ENCODE data around the gene LMBRD1. TPM values are rescaled to one million over a fixed set of nuclear protein-coding genes. Genes with fewer than 3 reads are reported as not detected.
"Not testable (repeated sequence)": the region's sequence is repeated elsewhere in the genome, so short reads cannot be mapped to it uniquely, and the experiment has no call there.

Gene LMBRD1
- total RNA-seq: 10 to 100 TPM; 10.7 to 12.7 TPM

DNA sequence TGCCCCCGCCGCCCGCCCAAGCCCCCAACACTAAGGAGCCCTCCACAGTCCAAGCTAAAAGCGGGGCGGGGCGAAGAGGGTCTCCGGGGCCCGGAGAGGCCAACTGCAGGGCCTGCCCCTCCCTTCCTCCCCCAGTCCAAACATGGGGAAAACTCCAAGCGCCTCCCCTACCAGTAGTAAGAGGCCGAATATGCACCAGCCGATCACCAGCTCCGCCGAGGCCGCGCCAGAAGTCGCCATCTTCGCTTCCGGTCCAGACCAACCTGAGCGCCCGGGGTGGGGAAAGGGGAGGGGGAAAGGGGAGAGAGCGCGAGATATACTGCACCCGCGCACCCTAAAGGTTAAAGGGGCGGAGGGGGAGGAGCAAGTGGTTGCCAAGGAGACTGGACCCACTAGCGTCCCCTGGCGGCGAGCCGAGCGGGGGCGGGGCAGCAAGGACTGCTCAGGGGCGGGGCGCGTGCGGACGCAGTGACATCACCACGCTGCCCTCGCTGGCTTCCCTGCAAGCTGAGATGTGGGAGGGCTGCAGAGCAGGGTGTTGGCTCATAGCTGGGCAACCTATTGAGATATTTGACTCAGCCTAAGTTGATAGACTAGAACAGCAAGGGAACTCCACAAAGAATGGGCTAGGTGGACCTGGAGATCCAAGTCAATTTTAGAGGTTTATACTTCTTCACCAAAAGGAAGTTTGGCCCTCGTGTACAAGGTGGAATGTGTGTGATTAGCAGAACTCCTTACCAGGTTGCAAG is at the start of gene LMBRD1:
TSS of gene LMBRD1 (minus strand) at position 369 of the 749 bp plus-strand sequence. CDS start at position 240, 129 bp downstream.
- intact Hi-C loops (cut with micrococcal nuclease): loop anchor here (1.0 to 5.0 kb wide), 9 partner anchors 14 to 870 kb away; partner anchors contain the start of genes FAM135A, SDHAF4 and SMAP1
- Mint-ChIP-seq H3K27ac (peak within 1 kb of the TSS; percentile 96), H3K36me3 (ENCODE audit: low read depth) (no peaks in the 10 kb centered on the region), H3K4me3 (peak within 1 kb of the TSS; percentile 93), H3K9me3 (no peaks in the 10 kb centered on the region), H3K27me3 (ENCODE audit: low read depth) (no peaks in the 10 kb centered on the region), H3K4me1 (ENCODE audit: low read depth) (peaks cover 42% of the 10 kb centered on the region)
- CTCF ChIA-PET: interaction anchor here (0.8 to 3.0 kb wide), 14 partner anchors 11 to 70 kb away, joined by 3 to 19 read pairs (median 4); no protein-coding TSS in a partner anchor
- peak; percentile 99 for DNase-seq

DNA sequence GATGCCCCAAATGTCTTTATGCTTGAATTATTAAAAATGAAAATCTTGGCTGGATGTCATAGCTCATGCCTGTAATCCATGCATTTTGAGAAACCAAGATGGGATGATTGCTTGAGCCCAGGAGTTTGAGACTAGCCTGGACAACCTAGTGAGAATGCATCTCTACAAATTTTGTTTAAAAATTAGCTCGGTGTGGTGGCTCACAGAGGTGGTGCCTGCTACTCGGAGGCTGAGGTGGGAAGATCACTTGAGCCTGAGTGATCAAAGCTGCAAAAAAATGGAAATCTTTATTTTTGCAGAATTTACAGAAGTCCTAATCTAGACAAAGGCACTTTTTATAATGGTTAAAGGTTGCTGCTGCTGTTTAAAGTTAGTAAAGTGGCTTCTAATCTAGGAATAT is 49.5 kb upstream of the LMBRD1 start:
- no peaks in the 10 kb centered on the region for H3K9me3 Mint-ChIP-seq
- H3K4me1 Mint-ChIP-seq (ENCODE audit: low read depth): no peaks in the 10 kb centered on the region
- CTCF ChIA-PET: no interaction called here
- H3K4me3 Mint-ChIP-seq: no peak overlapping the region
- H3K27ac Mint-ChIP-seq: no peak overlapping the region
- DNase-seq: no peak
- no peaks in the 10 kb centered on the region for H3K36me3 Mint-ChIP-seq (ENCODE audit: low read depth)
- intact Hi-C loops (cut with micrococcal nuclease): no loop called here
- H3K27me3 Mint-ChIP-seq (ENCODE audit: low read depth): peaks cover 3% of the 10 kb centered on the region

DNA sequence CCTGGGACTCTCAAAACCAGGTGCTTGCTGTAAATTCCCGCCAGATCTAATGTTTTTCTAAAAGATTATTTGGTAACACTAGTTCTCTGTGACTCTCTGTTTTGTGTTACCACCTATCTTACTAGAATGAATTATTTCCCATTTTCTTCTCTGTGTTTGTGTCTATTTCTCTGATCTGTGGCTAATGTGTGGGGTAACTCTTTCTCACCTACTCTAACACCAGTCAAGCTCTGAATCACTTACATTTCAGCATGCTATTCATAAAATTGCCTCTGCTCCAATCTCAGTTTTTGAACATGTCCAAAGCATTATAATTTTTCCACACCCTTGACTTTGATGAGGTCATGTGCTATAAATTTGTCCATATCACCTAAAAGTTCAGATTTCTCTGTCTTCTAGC is 46.4 kb upstream of the LMBRD1 start:
- Mint-ChIP-seq H3K9me3 (no peaks in the 10 kb centered on the region), H3K27me3 (ENCODE audit: low read depth) (peaks cover 6% of the 10 kb centered on the region), H3K4me3 (no peak overlapping the region), H3K4me1 (ENCODE audit: low read depth) (no peaks in the 10 kb centered on the region), H3K27ac (no peak overlapping the region), H3K36me3 (ENCODE audit: low read depth) (no peaks in the 10 kb centered on the region)
- intact Hi-C loops (cut with micrococcal nuclease): no loop called here
- no peak for DNase-seq
- CTCF ChIA-PET: interaction anchor here (0.8 kb wide), 1 partner anchor 74 kb away, joined by 3 read pairs; no protein-coding TSS in a partner anchor

DNA sequence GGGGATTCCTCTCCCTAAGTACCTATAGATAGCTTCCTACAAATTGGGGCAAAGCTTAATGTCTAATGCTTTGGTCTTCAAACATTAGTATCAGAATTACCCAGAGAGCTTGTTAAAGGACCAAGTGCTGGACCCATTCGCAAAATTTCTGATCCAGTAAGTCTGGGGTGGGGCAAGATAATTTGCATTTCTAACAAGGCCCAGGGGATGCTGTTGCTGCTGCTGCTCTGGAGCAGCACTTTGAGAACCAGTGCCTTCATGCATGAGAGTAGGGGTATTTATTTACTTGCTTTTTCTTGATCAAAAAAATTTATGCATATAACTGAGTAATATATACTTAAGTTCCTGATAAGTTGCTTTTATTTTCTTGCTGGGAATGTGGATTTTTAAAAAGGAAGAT is 45.1 kb upstream of the LMBRD1 start:
- no peak overlapping the region for H3K4me3 Mint-ChIP-seq
- no peak overlapping the region for H3K27ac Mint-ChIP-seq
- no peaks in the 10 kb centered on the region for H3K4me1 Mint-ChIP-seq (ENCODE audit: low read depth)
- DNase-seq: no peak
- intact Hi-C loops (cut with micrococcal nuclease): no loop called here
- CTCF ChIA-PET: interaction anchor here (1.7 kb wide), 1 partner anchor 45 kb away, joined by 4 read pairs; no protein-coding TSS in a partner anchor
- no peaks in the 10 kb centered on the region for H3K36me3 Mint-ChIP-seq (ENCODE audit: low read depth)
- peaks cover 6% of the 10 kb centered on the region for H3K27me3 Mint-ChIP-seq (ENCODE audit: low read depth)
- no peaks in the 10 kb centered on the region for H3K9me3 Mint-ChIP-seq

DNA sequence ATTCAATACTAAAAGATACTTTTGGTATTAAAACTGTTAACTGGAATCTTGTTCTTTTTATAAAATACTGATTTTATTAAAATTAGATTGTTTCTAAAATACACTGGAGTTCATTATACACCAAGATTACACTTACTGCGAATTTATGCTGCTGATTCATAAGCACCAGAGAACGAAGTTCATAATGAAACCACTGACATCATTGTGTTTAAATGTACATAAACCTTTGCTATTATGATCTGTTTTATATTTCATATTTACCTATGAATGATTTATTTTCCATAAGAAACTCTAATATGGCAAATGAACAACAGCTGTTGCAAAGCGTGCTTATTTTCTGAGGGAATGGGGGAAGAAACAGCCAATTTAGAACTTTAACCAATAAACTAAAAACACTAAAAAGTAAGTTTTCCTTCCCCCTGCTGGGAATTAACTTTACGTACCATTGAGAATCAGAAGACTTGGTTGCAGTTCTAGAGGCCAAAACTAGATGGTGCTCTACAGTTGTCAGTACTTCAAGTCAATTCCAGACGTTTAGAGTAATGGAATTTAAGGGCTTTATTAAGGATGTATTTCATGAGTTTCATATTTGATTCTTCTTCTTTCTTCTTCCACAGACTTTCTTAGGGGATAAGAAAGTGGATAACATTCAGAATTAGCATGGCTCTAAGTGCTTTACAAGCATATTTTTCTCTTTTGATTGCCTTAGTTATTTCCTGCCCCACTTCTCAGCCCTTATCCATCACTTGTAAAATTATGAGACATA is 38.8 kb upstream of the LMBRD1 start:
- Mint-ChIP-seq H3K4me3 (no peak overlapping the region), H3K36me3 (ENCODE audit: low read depth) (no peaks in the 10 kb centered on the region), H3K4me1 (ENCODE audit: low read depth) (peaks cover 3% of the 10 kb centered on the region), H3K27me3 (ENCODE audit: low read depth) (peaks cover 5% of the 10 kb centered on the region), H3K9me3 (no peaks in the 10 kb centered on the region), H3K27ac (no peak overlapping the region)
- CTCF ChIA-PET: interaction anchor here (0.6 to 1.7 kb wide), 7 partner anchors 12 to 210 kb away, joined by 3 to 9 read pairs (median 3); partner anchors contain the start of gene LMBRD1
- no peak for DNase-seq
- intact Hi-C loops (cut with micrococcal nuclease): loop anchor here (1.0 to 5.0 kb wide), 7 partner anchors 19 to 331 kb away; partner anchors contain the start of gene COL19A1

DNA sequence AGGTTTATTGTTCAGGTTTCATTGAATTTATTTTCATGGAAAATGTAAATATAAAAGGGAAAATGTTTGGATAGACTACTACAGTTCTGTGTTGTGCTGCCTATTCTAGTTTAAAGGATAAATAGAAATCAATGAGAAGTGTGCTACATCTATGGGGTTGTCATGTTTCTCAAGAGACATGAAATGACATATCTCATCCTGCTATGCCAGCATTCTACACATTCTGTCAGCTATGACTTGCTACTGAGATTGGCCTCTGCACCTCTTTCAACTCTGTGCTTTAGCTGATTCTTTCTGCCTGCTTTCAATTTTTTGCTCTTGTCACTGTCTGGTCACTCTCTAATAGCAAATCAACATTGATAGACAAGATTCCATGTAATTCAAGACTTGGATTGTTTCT is 35.7 kb upstream of the LMBRD1 start:
- Mint-ChIP-seq H3K36me3 (ENCODE audit: low read depth) (no peaks in the 10 kb centered on the region), H3K9me3 (no peaks in the 10 kb centered on the region), H3K27me3 (ENCODE audit: low read depth) (peaks cover 3% of the 10 kb centered on the region), H3K27ac (no peak overlapping the region), H3K4me3 (no peak overlapping the region), H3K4me1 (ENCODE audit: low read depth) (peaks cover 3% of the 10 kb centered on the region)
- CTCF ChIA-PET: no interaction called here
- intact Hi-C loops (cut with micrococcal nuclease): no loop called here
- DNase-seq: no peak

DNA sequence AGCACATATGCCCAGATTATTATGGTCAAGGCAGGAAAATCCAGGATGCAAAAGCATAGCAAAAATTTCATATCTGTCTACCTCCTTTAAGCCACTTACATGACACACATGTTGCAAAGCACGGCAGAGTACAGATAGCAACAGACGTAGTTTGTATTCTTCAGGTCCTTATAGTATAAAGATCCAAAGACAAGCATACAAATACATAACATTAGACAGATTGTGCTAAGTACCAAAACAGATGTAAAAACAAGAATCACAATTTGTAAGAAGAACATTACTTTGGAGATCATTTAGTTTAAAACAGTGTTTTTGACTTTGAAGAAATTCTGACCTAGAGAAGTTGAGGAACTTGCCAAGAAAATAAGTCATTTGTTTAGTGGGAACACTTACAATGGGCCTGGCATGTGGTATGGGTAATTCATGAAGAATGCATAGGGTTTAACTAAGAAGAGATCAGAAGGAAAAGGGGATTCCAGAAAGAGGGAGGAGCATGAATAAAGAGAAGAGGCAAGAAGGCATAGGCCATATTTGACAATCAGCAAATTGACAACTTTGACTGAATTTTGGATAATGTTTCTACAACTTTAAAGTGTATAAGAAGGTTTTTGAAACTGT is 30.6 kb upstream of the LMBRD1 start:
- H3K27ac Mint-ChIP-seq: no peak overlapping the region
- CTCF ChIA-PET: no interaction called here
- no peak for DNase-seq
- H3K4me1 Mint-ChIP-seq (ENCODE audit: low read depth): no peaks in the 10 kb centered on the region
- H3K36me3 Mint-ChIP-seq (ENCODE audit: low read depth): no peaks in the 10 kb centered on the region
- peaks cover 3% of the 10 kb centered on the region for H3K27me3 Mint-ChIP-seq (ENCODE audit: low read depth)
- intact Hi-C loops (cut with micrococcal nuclease): no loop called here
- no peak overlapping the region for H3K4me3 Mint-ChIP-seq
- H3K9me3 Mint-ChIP-seq: no peaks in the 10 kb centered on the region

DNA sequence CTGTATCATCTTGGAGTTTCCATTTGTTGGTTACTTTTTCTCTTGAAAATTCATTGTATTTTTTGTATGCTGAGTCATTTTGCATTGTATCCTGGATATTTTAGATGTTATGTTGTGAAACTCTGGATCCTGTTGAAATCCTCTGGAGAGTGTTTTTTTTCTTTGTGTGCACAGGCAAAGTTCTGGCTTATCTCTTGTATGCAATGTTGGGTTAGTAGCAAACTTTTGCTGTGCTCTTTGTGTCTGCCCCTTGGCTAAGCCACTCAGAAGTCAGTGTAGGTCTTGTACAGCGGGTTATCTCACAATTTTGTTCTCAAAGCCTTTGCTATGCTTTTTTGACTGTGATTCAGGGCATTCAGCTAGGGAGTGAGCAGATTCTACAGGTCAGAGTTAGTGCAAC is 29.1 kb upstream of the LMBRD1 start:
- intact Hi-C loops (cut with micrococcal nuclease): no loop called here
- no peaks in the 10 kb centered on the region for H3K4me1 Mint-ChIP-seq (ENCODE audit: low read depth)
- no peak overlapping the region for H3K27ac Mint-ChIP-seq
- no peak for DNase-seq
- H3K9me3 Mint-ChIP-seq: no peaks in the 10 kb centered on the region
- H3K27me3 Mint-ChIP-seq (ENCODE audit: low read depth): no peaks in the 10 kb centered on the region
- no peak overlapping the region for H3K4me3 Mint-ChIP-seq
- H3K36me3 Mint-ChIP-seq (ENCODE audit: low read depth): no peaks in the 10 kb centered on the region
- CTCF ChIA-PET: no interaction called here

DNA sequence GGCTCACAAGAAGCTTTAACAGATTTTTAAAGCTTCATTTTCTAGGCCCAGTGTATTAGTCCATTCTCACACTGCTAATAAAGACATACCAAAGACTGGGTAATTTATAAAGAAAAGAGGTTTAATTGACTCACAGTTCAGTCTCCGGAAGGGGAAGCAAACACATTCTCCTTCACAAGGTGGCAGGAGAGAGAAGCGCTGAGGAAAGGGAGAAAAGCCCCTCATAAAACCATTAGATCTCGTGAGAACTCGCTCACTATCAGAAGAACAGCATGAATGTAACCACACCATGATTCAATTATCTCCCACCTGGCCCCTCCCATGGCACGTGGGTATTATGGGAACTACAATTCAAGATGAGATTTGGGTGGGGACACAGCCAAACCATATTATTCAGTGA is 27.5 kb upstream of the LMBRD1 start:
- CTCF ChIA-PET: interaction anchor here (1.2 kb wide), 1 partner anchor 11 kb away, joined by 3 read pairs; no protein-coding TSS in a partner anchor
- H3K27ac Mint-ChIP-seq; H3K36me3 Mint-ChIP-seq (ENCODE audit: low read depth): not testable (repeated sequence)

DNA sequence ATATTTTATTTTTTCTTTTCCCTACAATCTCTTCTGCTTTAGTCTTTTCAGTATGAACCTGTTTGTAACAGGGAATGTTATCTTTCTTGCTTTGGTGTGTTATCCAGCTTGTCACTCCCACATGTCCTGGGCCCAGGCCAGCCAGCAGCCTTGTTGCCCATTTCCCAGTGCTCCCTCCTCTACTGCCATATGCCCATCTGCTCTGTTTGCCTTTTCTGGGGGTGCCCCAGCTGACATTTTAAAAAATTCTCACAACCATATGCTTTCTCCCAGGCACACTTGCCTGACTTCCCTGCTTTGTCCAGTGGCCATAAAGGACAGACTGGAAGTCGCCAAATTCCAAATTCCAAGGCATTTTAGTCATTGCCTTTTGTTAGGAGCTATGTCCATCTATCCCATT is 23.6 kb upstream of the LMBRD1 start:
- intact Hi-C loops (cut with micrococcal nuclease): no loop called here
- H3K36me3 Mint-ChIP-seq (ENCODE audit: low read depth): no peaks in the 10 kb centered on the region
- H3K4me3 Mint-ChIP-seq: no peak overlapping the region
- no peak overlapping the region for H3K27ac Mint-ChIP-seq
- peaks cover 13% of the 10 kb centered on the region for H3K4me1 Mint-ChIP-seq (ENCODE audit: low read depth)
- DNase-seq: no peak
- H3K9me3 Mint-ChIP-seq: no peaks in the 10 kb centered on the region
- H3K27me3 Mint-ChIP-seq (ENCODE audit: low read depth): no peaks in the 10 kb centered on the region
- CTCF ChIA-PET: no interaction called here

More for the DNA sequence above, 27.5 kb upstream of the LMBRD1 start:
- intact Hi-C loops (cut with micrococcal nuclease); H3K4me3 Mint-ChIP-seq; DNase-seq; H3K9me3 Mint-ChIP-seq; H3K27me3 Mint-ChIP-seq (ENCODE audit: low read depth); H3K4me1 Mint-ChIP-seq (ENCODE audit: low read depth): not testable (repeated sequence)

DNA sequence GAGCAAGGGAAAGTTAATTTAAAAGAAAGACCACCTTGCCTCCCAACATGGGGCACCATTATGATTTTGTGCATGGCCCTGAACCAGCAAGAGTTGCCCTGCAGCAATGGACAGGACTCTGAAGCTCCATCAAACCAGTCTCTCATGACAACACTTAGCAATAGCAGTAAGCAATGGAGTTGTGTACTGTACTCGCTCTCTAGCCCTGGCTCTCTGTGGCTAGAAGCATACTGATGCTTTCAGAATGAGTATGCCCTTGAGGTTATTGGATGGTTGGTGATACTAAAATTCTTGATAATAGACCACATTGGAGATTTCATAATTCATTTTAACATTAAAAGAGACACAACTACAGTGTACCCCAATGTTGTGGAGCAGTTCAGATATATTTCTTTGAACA is 23.2 kb upstream of the LMBRD1 start:
- DNase-seq: no peak
- CTCF ChIA-PET: interaction anchor here (1.0 kb wide), 1 partner anchor 23 kb away, joined by 4 read pairs; the partner anchor contains the start of gene LMBRD1
- intact Hi-C loops (cut with micrococcal nuclease): no loop called here
- Mint-ChIP-seq H3K36me3 (ENCODE audit: low read depth) (no peaks in the 10 kb centered on the region), H3K4me3 (no peak overlapping the region), H3K9me3 (no peaks in the 10 kb centered on the region), H3K4me1 (ENCODE audit: low read depth) (peaks cover 17% of the 10 kb centered on the region), H3K27ac (no peak overlapping the region), H3K27me3 (ENCODE audit: low read depth) (no peaks in the 10 kb centered on the region)

DNA sequence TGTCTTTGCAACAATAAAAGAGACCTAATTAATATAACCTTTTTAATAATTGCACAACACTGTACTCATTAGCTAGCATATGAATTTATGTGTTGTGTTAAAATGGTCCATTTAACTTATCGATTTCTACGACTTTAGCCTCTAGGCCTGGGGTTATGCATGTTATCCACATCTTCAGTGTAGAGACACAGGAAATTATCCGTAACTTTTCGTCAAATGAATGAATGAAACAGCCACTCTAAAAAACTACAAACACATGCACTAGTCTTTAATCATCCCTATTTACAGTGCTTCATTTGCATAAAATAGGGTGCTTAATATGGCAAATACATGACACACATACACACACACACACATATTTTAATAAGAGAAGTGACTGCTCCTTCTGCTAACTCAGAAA is 22.3 kb upstream of the LMBRD1 start:
- Mint-ChIP-seq H3K27me3 (ENCODE audit: low read depth) (no peaks in the 10 kb centered on the region), H3K27ac (no peak overlapping the region), H3K4me1 (ENCODE audit: low read depth) (peaks cover 23% of the 10 kb centered on the region), H3K9me3 (no peaks in the 10 kb centered on the region), H3K36me3 (ENCODE audit: low read depth) (no peaks in the 10 kb centered on the region), H3K4me3 (no peak overlapping the region)
- no peak for DNase-seq
- intact Hi-C loops (cut with micrococcal nuclease): no loop called here
- CTCF ChIA-PET: interaction anchor here (0.7 to 1.0 kb wide), 2 partner anchors 22 to 42 kb away, joined by 3 to 4 read pairs; partner anchors contain the start of gene LMBRD1
